Mesenchymal stem cell (in vitro differentiated cells and primary cell): ENCODE measurements around the gene GCAT.

Experiments used
- DNase-seq: peaks from one replicate; pipeline ENCODE4 v3.0.0-alpha.2; 2013
- H2AFZ ChIP-seq: one replicate; pipeline ENCODE4 v1.6.1; 2013; ENCODE audit warnings: low read depth, mild to moderate bottlenecking, control low read depth, inconsistent platforms, low read length, moderate library complexity
- H2AK5ac ChIP-seq: 2 replicates; pipeline ENCODE4 v1.6.1; 2013; ENCODE audit warnings: low read length, moderate library complexity, mild to moderate bottlenecking, inconsistent platforms; ENCODE audit not compliant: severe bottlenecking
- H2BK120ac ChIP-seq: one replicate; pipeline ENCODE4 v1.6.1; 2013; ENCODE audit warnings: low read depth, mild to moderate bottlenecking, inconsistent platforms, low read length, moderate library complexity
- H2BK12ac ChIP-seq, 2 experiments: one replicate each; pipeline ENCODE4 v1.6.1; 2013; ENCODE audit warnings: inconsistent platforms in 2 of 2, low read length in 2 of 2, mild to moderate bottlenecking in 2 of 2, moderate library complexity in 2 of 2, control low read depth in 1 of 2
- H2BK15ac ChIP-seq: one replicate; pipeline ENCODE4 v1.6.1; 2013; ENCODE audit warnings: mild to moderate bottlenecking, low read depth, inconsistent platforms; ENCODE audit not compliant: poor library complexity, severe bottlenecking
- H2BK5ac ChIP-seq: 2 replicates; pipeline ENCODE4 v1.6.1; 2013; ENCODE audit warnings: low read depth, mild to moderate bottlenecking, low read length, control low read depth, inconsistent platforms; ENCODE audit not compliant: poor library complexity, severe bottlenecking
- H3K14ac ChIP-seq, 2 experiments: one replicate each; pipeline ENCODE4 v1.6.1; 2013; ENCODE audit warnings: inconsistent platforms in 2 of 2, low read length in 2 of 2, control low read depth in 1 of 2, mild to moderate bottlenecking in 1 of 2, moderate library complexity in 1 of 2
- H3K18ac ChIP-seq, 2 experiments: one replicate each; pipeline ENCODE4 v1.6.1; 2013; ENCODE audit warnings: inconsistent platforms in 2 of 2, low read length in 2 of 2, control low read depth in 1 of 2, low read depth in 1 of 2, mild to moderate bottlenecking in 1 of 2
- H3K23ac ChIP-seq, 2 experiments: one replicate each; pipeline ENCODE4 v1.6.1; 2013; ENCODE audit warnings: inconsistent platforms in 2 of 2, low read length in 2 of 2, mild to moderate bottlenecking in 2 of 2, moderate library complexity in 2 of 2, control low read depth in 1 of 2
- H3K27ac ChIP-seq: 2 replicates; pipeline ENCODE4 v1.5.1; 2013; ENCODE audit warnings: mild to moderate bottlenecking, moderate library complexity, low read length, control low read depth, inconsistent platforms; ENCODE audit not compliant: poor library complexity, severe bottlenecking
- H3K27me3 ChIP-seq, 2 experiments: 2 replicates each; pipeline versions ENCODE4 v1.6.1 to v1.7.0; 2013; ENCODE audit warnings: low read length in 2 of 2, mild to moderate bottlenecking in 2 of 2, moderate library complexity in 2 of 2, control low read depth in 1 of 2, inconsistent platforms in 1 of 2; ENCODE audit not compliant: control insufficient read depth in 1 of 2, insufficient read depth in 1 of 2
- H3K36me3 ChIP-seq, 2 experiments: 2 replicates each; pipeline versions ENCODE4 v1.6.1 to v1.7.0; 2013; ENCODE audit warnings: low read length in 2 of 2, control low read depth in 1 of 2, inconsistent platforms in 1 of 2, low read depth in 1 of 2, mild to moderate bottlenecking in 1 of 2; ENCODE audit not compliant: insufficient read depth in 2 of 2, control insufficient read depth in 1 of 2
- H3K4ac ChIP-seq, 2 experiments: one replicate each; pipeline ENCODE4 v1.6.1; 2013; ENCODE audit warnings: inconsistent platforms in 2 of 2, low read length in 2 of 2, mild to moderate bottlenecking in 2 of 2, moderate library complexity in 2 of 2, control low read depth in 1 of 2, low read depth in 1 of 2
- H3K4me1 ChIP-seq: 2 replicates; pipeline ENCODE4 v1.6.1; 2013; ENCODE audit warnings: low read depth, low read length, control low read depth; ENCODE audit not compliant: control insufficient read depth, insufficient read depth
- H3K4me2 ChIP-seq: 2 replicates; pipeline ENCODE4 v1.6.1; 2013; ENCODE audit warnings: low read length, mild to moderate bottlenecking, inconsistent platforms; ENCODE audit not compliant: poor library complexity, severe bottlenecking
- H3K4me3 ChIP-seq, 2 experiments: 2 replicates each; pipeline versions ENCODE4 v1.5.1 to v1.7.0; 2013; ENCODE audit warnings: low read length in 2 of 2, mild to moderate bottlenecking in 2 of 2, control low read depth in 1 of 2, low read depth in 1 of 2; ENCODE audit not compliant: insufficient read depth in 1 of 2
- H3K79me1 ChIP-seq: replicated peaks from 2 replicates; pipeline ENCODE4 v1.6.1; 2013; ENCODE audit warnings: mild to moderate bottlenecking, control low read depth, low read length, inconsistent platforms; ENCODE audit not compliant: poor library complexity, severe bottlenecking
- H3K9ac ChIP-seq: 2 replicates; pipeline ENCODE4 v1.7.0; 2013; ENCODE audit warnings: mild to moderate bottlenecking, low read length, moderate library complexity
- H3K9me3 ChIP-seq: 2 replicates; pipeline ENCODE4 v1.7.0; 2013; ENCODE audit warnings: mild to moderate bottlenecking, low read length; ENCODE audit not compliant: control insufficient read depth
- H4K8ac ChIP-seq: one replicate; pipeline ENCODE4 v1.6.1; 2013; ENCODE audit warnings: inconsistent platforms, mild to moderate bottlenecking, low read length, moderate library complexity
- H4K91ac ChIP-seq: one replicate; pipeline ENCODE4 v1.6.1; 2013; ENCODE audit warnings: mild to moderate bottlenecking, low read length, inconsistent platforms
- WGBS: methylation state at CpG from one replicate; pipeline ENCODE4 v1.1.7; 2013; ENCODE audit warnings: mixed read lengths; 5-methylcytosine and 5-hydroxymethylcytosine counted together

The GCAT gene

DNA sequence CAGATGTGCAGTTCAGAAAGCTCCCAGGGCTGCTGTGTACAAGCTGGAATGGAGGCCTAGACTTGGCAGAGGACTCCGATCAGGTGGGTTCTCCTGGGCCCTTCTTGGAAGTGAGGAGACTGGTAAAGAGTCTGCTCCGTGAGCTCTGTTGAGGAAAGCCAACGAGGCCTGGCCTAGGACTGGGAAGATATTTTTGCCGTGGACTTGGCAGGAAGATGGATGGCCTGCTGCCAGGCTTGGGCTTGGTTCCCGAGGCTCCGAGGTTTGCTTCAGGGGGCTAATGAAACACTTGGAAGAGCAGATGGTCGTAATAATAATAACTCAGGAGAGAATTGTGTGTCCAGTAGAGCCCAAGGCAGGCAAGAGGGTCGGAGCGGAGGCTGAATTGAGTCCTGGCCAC, 19.3 kb downstream of the GCAT start:
- H3K9ac ChIP-seq: no peak overlapping the region
- H3K36me3 ChIP-seq: peaks cover 29 to 41% of the 10 kb centered on the region in 2 experiments
- H2BK120ac ChIP-seq: no peak overlapping the region
- H2AFZ ChIP-seq: no peak overlapping the region
- H4K8ac ChIP-seq: no peak overlapping the region
- H2BK12ac ChIP-seq: no peak overlapping the region
- no peak overlapping the region for H3K23ac ChIP-seq
- H2BK5ac ChIP-seq: no peak overlapping the region
- H3K14ac ChIP-seq: no peak overlapping the region
- H3K27ac ChIP-seq: no peak overlapping the region
- H3K79me1 ChIP-seq: no peaks in the 10 kb centered on the region
- no peak overlapping the region for H3K18ac ChIP-seq
- H2AK5ac ChIP-seq: no peak overlapping the region
- no peak overlapping the region for H3K4ac ChIP-seq
- no peak overlapping the region for H4K91ac ChIP-seq
- no peak overlapping the region for H2BK15ac ChIP-seq
- H3K27me3 ChIP-seq: peaks cover 24 to 30% of the 10 kb centered on the region in 2 experiments
- no peak for DNase-seq
- H3K4me2 ChIP-seq: no peak overlapping the region
- no peak overlapping the region for H3K4me3 ChIP-seq
- WGBS: 90% methylated on average over 9 of the region's 9 CpGs
- H3K4me1 ChIP-seq: peaks cover 12% of the 10 kb centered on the region
- no peaks in the 10 kb centered on the region for H3K9me3 ChIP-seq

DNA sequence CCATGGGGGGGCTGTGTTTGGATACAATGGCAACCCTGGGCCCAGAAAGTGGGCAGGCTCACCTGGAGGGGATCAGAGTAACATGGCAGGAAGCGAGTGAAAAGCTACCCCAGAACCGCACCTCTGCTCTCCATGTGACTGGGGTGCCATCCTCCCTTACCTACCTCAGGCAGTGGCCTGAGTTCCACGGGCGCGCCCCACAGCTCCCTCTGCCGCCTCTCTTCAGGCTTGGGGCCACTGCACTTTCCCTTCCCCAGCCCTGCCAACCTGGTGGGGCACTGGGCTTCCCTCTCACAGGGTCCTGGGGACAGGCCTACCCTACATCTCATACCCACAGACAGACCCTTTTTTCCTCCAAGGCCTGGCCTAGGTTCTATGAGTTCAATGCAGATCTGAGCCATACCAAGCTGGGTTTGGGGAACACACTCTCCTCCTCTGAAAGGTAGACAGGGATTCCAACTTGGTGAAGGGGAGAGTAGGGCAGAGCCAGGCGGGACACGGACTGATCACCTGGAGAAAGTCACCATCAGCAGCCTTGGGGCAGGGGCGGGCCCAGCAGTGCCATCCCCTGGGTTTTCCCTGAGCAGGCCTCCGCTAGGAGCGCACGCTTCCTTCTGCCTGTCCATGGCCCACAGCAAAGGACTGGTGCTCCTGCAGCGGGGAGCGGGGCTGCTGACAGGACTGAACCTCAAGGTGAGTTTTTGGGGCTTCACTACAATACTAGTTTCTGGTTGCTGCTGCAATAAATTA, 22.5 kb downstream of the GCAT start:
- no peak overlapping the region for H2AFZ ChIP-seq
- H4K8ac ChIP-seq: no peak overlapping the region
- H4K91ac ChIP-seq: no peak overlapping the region
- H2BK12ac ChIP-seq: no peak overlapping the region
- H3K4me3 ChIP-seq: no peak overlapping the region
- no peak overlapping the region for H3K4me2 ChIP-seq
- no peak for DNase-seq
- no peak overlapping the region for H3K18ac ChIP-seq
- no peak overlapping the region for H3K27ac ChIP-seq
- H3K4me1 ChIP-seq: peaks cover under 1% of the 10 kb centered on the region
- no peaks in the 10 kb centered on the region for H3K9me3 ChIP-seq
- H3K79me1 ChIP-seq: no peaks in the 10 kb centered on the region
- no peak overlapping the region for H2BK120ac ChIP-seq
- H3K4ac ChIP-seq: no peak overlapping the region
- 94% methylated on average over 14 of the region's 14 CpGs for WGBS
- H3K36me3 ChIP-seq: peaks cover 53 to 61% of the 10 kb centered on the region in 2 experiments
- no peak overlapping the region for H3K23ac ChIP-seq
- no peak overlapping the region for H2BK15ac ChIP-seq
- peaks cover 0 to 4% of the 10 kb centered on the region in 2 experiments for H3K27me3 ChIP-seq
- H3K14ac ChIP-seq: no peak overlapping the region
- no peak overlapping the region for H3K9ac ChIP-seq
- no peak overlapping the region for H2BK5ac ChIP-seq
- no peak overlapping the region for H2AK5ac ChIP-seq

DNA sequence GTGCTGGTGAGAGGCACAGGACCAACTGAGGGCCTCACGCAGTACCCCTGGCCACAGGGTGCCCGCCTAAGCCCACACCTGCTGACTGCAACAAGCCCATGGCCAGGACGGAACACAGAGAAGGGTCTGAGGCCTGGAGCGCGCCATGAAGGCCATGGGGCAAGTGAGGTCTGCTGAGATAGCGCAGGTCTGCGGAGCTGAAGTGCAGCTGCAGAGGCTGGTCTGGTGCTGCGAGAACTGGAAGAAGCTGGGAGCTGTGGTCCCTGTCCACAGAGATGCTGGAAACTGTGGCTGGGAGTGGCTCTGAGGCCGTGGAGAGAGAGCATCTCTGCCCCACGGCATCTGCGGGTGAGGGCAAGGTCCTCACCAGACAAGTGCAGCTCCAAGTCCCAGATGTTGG, 23.7 kb downstream of the GCAT start:
- Histone ChIP-seq H3K4me3 (no peak overlapping the region), H3K4me1 (no peaks in the 10 kb centered on the region), H4K91ac (no peak overlapping the region), H3K9me3 (no peaks in the 10 kb centered on the region), H3K9ac (no peak overlapping the region), H2BK15ac (peak overlapping the region; percentile 9), H3K27ac (no peak overlapping the region), H4K8ac (no peak overlapping the region), H3K14ac (no peak overlapping the region), H2BK12ac (no peak overlapping the region), H2AK5ac (no peak overlapping the region), H3K79me1 (no peaks in the 10 kb centered on the region), H3K36me3 (peaks cover 58 to 64% of the 10 kb centered on the region in 2 experiments), H3K4ac (no peak overlapping the region), H3K23ac (no peak overlapping the region), H3K18ac (no peak overlapping the region), H2BK5ac (no peak overlapping the region), H3K4me2 (no peak overlapping the region), H3K27me3 (no peaks in the 10 kb centered on the region), H2AFZ (no peak overlapping the region), H2BK120ac (no peak overlapping the region)
- DNase-seq: no peak
- WGBS: 93% methylated on average over 9 of the region's 11 CpGs

DNA sequence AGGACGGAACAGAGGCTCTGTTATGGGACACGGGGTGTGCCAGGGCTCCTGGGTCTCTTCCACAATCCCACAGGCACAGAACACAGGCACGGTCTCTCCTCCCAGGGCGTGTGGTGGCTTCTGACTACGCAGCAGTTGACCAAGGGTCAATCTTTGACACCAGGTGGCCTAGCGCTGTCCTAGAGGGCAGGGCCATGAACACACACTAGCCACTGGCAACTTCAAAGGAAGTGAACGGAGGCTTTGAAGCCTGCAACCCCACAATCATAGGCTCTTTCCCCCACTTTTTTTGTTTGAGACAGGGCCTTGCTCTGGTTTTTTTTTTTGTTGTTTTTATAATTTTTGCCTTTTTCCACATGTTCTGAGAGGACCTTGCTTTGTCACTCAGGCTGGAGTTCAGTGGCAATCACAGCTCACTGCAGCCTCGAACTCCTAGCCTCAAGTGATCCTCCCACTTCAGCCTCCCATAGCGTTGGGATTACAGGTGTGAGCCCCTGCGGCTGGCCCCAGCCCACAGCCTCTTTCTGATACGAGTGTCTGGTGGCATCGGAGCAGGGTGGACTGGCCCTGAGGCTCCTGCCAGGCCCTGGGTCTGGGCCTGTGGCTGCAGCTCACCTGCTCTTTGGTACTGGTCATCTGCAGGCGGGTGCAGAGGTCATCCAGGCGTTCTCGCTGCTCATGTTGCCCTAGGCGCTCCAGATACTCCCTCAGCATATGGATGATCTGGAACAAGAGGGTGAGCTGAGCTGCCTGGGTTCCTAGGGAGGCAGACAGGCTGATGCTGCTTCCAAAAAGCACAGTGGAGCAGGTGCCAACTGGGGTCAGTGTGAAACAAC, 24.5 kb downstream of the GCAT start:
- no peak overlapping the region for H2BK15ac ChIP-seq
- no peaks in the 10 kb centered on the region for H3K9me3 ChIP-seq
- no peaks in the 10 kb centered on the region for H3K4me1 ChIP-seq
- H4K8ac ChIP-seq: no peak overlapping the region
- H2AFZ ChIP-seq: no peak overlapping the region
- H3K18ac ChIP-seq: no peak overlapping the region
- no peak overlapping the region for H2BK5ac ChIP-seq
- DNase-seq: no peak
- H2BK12ac ChIP-seq: no peak overlapping the region
- WGBS: 98% methylated on average over 16 of the region's 16 CpGs
- peaks cover 58 to 62% of the 10 kb centered on the region in 2 experiments for H3K36me3 ChIP-seq
- no peak overlapping the region for H4K91ac ChIP-seq
- H3K23ac ChIP-seq: no peak overlapping the region
- no peak overlapping the region for H3K4ac ChIP-seq
- no peak overlapping the region for H3K4me2 ChIP-seq
- H2BK120ac ChIP-seq: no peak overlapping the region
- no peak overlapping the region for H3K4me3 ChIP-seq
- H3K27ac ChIP-seq: no peak overlapping the region
- peaks cover 2% of the 10 kb centered on the region for H3K79me1 ChIP-seq
- no peak overlapping the region for H3K9ac ChIP-seq
- H2AK5ac ChIP-seq: no peak overlapping the region
- no peaks in the 10 kb centered on the region for H3K27me3 ChIP-seq
- no peak overlapping the region for H3K14ac ChIP-seq
